IPS-18a (cell line): ENCODE measurements around the gene CCR8.
"Not testable (repeated sequence)": the region's sequence is repeated elsewhere in the genome, so short reads cannot be mapped to it uniquely, and the experiment has no call there.

ENCODE experiments used
- H3K27ac ChIP-seq: one replicate; pipeline ENCODE4 v1.5.1; 2013; ENCODE audit warnings: low read length
- H3K27me3 ChIP-seq: one replicate; pipeline ENCODE4 v1.6.1; 2013; ENCODE audit warnings: mild to moderate bottlenecking, low read length; ENCODE audit not compliant: control insufficient read depth, insufficient read depth
- H3K36me3 ChIP-seq: one replicate; pipeline ENCODE4 v1.6.1; 2013; ENCODE audit warnings: low read depth, low read length; ENCODE audit not compliant: control insufficient read depth
- H3K4me1 ChIP-seq: one replicate; pipeline ENCODE4 v1.6.1; 2013; ENCODE audit warnings: low read depth, low read length; ENCODE audit not compliant: control insufficient read depth
- H3K4me3 ChIP-seq: one replicate; pipeline ENCODE4 v1.5.1; 2013; ENCODE audit warnings: low read length
- H3K9ac ChIP-seq: one replicate; pipeline ENCODE4 v1.6.1; 2013; ENCODE audit warnings: mild to moderate bottlenecking, low read length, moderate library complexity
- H3K9me3 ChIP-seq: one replicate; pipeline ENCODE4 v1.6.1; 2013; ENCODE audit warnings: low read depth, low read length; ENCODE audit not compliant: control insufficient read depth

The CCR8 gene

DNA sequence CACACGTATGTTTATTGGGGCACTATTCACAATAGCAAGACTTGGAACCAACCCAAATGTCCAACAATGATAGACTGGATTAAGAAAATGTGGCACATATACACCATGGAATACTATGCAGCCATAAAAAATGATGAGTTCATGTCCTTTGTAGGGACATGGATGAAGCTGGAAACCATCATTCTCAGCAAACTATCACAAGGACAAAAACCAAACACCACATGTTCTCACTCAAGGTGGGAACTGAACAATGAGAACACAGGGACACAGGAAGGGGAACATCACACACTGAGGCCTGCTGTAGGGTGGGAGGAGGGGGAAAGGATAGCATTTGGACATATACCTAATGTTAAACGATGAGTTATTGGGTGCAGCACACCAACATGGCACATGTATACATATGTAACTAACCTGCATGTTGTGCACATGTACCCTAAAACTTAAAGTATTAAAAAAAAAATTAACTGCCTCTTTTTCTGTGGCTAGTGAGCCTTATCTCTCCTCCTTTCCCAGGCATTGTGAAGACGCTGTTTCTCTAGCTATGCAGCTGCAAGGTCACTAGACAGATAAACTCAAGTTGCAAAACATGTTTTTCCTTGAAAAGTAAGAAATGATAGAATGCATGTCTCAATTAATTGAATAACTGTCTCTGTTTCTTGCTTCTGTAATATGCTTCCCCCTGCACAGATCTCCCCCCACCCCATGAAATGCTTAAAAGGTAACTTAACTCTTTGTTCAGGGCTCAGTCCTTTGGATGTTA, 23.8 kb downstream of the CCR8 start:
- not testable (repeated sequence) for H3K36me3 ChIP-seq, H3K4me3 ChIP-seq, H3K9ac ChIP-seq, H3K27ac ChIP-seq, H3K9me3 ChIP-seq, H3K4me1 ChIP-seq, H3K27me3 ChIP-seq

GRCh38 chr3:39358333-39358732, 28.8 kb downstream of the CCR8 start:
- H3K27me3 ChIP-seq, result no peaks in the 10 kb centered on the region
- no peaks in the 10 kb centered on the region for H3K4me1 ChIP-seq
- H3K4me3 ChIP-seq, result no peak overlapping the region
- H3K9ac ChIP-seq, result no peak overlapping the region
- H3K27ac ChIP-seq, result no peak overlapping the region
- H3K9me3 ChIP-seq, result no peaks in the 10 kb centered on the region
- H3K36me3 ChIP-seq, result no peaks in the 10 kb centered on the region

DNA sequence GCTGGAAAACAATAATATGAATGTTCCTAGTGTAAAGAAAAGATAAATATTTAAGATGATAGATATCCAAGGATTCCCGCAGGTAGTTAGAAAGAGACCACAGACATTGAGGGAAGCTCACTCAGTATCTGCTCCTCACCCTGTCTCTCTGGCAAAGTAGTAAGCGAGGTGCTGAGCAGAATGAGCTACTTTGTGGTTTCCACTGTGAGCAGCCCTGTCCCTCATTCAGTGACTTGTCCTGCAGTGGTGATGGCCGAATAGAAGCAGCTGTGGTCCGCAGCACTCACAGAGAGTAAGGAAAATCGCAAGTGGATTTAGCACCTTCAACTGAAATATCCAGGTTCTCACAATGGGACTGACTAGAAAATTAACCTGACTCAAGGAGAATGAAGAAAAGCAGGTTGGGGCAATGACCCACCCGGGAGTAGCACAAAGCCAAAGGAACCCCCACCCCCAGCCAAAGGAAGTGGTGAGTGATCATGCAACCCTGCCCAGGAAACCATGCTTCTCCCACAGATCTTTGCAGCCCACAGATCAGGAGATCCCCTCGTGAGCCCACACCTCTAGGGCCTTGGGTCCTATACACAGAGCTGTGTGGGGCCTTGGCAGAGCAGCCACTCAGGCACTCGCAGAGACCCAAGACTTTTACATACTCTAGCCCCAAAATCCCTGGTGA, 31.9 kb downstream of the CCR8 start:
- Histone ChIP-seq H3K27ac (no peak overlapping the region), H3K9me3 (no peaks in the 10 kb centered on the region), H3K36me3 (no peaks in the 10 kb centered on the region), H3K27me3 (no peaks in the 10 kb centered on the region), H3K4me1 (no peaks in the 10 kb centered on the region), H3K4me3 (no peak overlapping the region), H3K9ac (no peak overlapping the region)

DNA sequence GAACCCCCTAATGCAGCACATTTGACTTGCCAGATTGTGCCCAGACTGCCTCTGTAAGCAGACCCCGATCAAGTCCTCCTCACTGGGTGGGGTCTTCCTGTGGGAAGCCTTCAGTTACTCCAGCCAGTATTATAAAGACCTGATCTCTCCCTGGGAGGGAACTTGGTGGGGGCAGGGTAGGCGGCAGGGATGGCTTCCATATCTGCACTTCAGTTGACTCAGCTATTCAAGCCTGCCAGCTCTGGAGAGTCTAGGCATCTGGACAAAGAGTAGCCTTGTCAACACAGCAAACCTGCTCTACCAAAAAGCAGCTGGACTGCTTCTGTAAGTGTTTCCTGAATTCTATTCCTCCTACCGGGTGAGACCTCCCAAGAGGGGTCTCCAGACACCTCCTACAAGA, 32.7 kb downstream of the CCR8 start:
- no peaks in the 10 kb centered on the region for H3K4me1 ChIP-seq
- H3K27ac ChIP-seq, result no peak overlapping the region
- no peaks in the 10 kb centered on the region for H3K27me3 ChIP-seq
- H3K9ac ChIP-seq, result no peak overlapping the region
- no peaks in the 10 kb centered on the region for H3K9me3 ChIP-seq
- H3K36me3 ChIP-seq, result no peaks in the 10 kb centered on the region
- H3K4me3 ChIP-seq, result no peak overlapping the region

- Histone ChIP-seq H3K27me3 (no peaks in the 10 kb centered on the region), H3K4me1 (no peaks in the 10 kb centered on the region), H3K27ac (no peak overlapping the region), H3K4me3 (no peak overlapping the region), H3K36me3 (no peaks in the 10 kb centered on the region), H3K9ac (no peak overlapping the region), H3K9me3 (no peaks in the 10 kb centered on the region)
Observed at GRCh38 chr3:39362812-39363211, 33.3 kb downstream of the CCR8 start.

DNA sequence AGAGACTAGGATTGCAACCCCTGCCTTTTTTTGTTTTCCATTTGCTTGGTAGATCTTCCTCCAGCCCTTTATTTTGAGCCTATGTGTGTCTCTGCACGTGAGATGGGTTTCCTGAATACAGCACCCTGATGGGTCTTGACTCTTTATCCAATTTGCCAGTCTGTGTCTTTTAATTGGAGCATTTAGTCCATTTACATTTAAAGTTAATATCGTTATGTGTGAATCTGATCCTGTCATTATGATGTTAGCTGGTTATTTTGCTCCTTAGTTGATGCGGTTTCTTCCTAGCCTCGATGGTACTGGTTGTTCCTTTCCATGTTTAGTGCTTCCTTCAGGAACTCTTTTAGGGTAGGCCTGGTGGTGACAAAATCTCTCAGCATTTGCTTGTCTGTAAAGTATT, 40.9 kb downstream of the CCR8 start:
- not testable (repeated sequence) for H3K9me3 ChIP-seq, H3K4me3 ChIP-seq, H3K9ac ChIP-seq, H3K27me3 ChIP-seq, H3K36me3 ChIP-seq, H3K27ac ChIP-seq, H3K4me1 ChIP-seq

DNA sequence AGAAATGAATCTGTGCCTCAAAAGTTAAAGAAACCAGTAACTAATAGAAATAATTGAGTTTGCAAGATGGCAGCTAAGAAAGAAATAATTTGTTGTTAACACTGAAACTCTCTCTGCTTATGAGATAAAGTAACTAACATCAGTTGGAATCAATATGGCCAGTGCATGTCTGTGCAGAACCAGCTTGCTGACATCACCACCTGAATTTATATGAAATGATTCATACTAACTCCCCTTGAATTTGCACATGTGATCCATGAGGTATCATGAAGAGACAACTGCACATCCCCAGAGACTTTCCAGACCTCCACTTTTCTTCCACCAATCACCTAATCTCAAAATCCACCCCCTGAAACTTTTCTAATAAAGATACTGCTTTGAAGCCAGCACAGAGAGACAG, 43.3 kb downstream of the CCR8 start:
- H3K27ac ChIP-seq, result no peak overlapping the region
- no peaks in the 10 kb centered on the region for H3K36me3 ChIP-seq
- no peaks in the 10 kb centered on the region for H3K9me3 ChIP-seq
- H3K4me3 ChIP-seq, result no peak overlapping the region
- peaks cover 11% of the 10 kb centered on the region for H3K4me1 ChIP-seq
- no peaks in the 10 kb centered on the region for H3K27me3 ChIP-seq
- H3K9ac ChIP-seq, result no peak overlapping the region

DNA sequence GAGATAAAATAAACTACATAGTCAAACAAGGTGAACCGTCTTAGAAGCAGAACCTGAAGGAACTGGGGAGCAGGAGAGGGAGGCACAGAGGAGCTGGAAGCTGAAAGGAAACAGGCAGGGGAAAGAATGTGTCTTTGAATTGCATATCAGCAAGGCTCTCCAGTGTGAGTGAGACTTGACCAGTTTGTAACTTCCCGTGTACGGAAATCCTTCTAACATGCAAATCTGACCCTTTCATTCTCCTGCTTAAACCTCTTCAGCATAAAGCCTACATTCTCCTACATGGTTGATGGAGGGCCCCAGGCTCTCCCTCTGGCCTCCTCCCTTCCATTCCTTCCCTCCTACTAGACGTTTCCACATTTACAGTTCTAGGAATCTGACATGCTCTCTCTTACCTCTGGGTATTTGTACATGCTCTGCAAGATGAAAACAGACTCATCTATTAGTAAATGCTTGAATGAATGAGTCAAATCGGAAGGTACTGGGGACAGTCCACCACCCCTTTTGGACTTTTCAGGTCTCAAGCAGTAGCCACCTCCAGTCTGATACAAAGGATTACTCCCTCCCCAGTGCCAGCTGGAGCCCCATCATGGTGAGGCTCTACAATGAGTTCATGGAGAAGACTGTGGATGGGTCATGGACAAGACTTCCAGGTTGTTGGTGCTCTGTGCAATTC, 47.6 kb downstream of the CCR8 start:
- Histone ChIP-seq H3K27ac (no peak overlapping the region), H3K9me3 (no peaks in the 10 kb centered on the region), H3K9ac (no peak overlapping the region), H3K4me3 (no peak overlapping the region), H3K4me1 (peaks cover 13% of the 10 kb centered on the region), H3K36me3 (no peaks in the 10 kb centered on the region), H3K27me3 (no peaks in the 10 kb centered on the region)

DNA sequence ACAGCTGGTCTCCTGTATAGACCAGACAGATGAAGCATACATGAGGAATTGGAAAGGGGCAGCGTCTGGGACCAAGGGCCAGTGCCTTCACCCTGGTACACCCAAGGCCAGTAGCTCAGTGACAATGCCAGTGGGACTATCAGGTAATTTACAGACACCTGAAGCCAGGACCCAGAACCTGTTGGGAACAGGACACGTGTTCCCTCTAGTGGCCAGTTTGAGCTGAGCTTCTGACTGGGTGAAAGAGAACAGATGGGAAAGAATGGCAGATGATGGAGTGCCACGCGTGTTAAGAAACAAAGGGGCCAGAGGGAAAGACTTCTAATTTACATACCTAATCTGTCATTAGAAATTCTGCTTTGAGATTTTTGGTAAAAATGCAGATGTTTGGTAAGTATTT, 48.6 kb downstream of the CCR8 start:
- H3K9ac ChIP-seq, result no peak overlapping the region
- no peaks in the 10 kb centered on the region for H3K27me3 ChIP-seq
- H3K36me3 ChIP-seq, result no peaks in the 10 kb centered on the region
- H3K4me3 ChIP-seq, result no peak overlapping the region
- no peak overlapping the region for H3K27ac ChIP-seq
- no peaks in the 10 kb centered on the region for H3K9me3 ChIP-seq
- peaks cover 13% of the 10 kb centered on the region for H3K4me1 ChIP-seq

GRCh38 chr3:39378957-39379777, 49.7 kb downstream of the CCR8 start:
- Histone ChIP-seq H3K36me3 (no peaks in the 10 kb centered on the region), H3K9ac (no peak overlapping the region), H3K27ac (no peak overlapping the region)

GRCh38 chr3:39379778-39380155, 50.3 kb downstream of the CCR8 start:
- H3K4me1 ChIP-seq, result peaks cover 14% of the 10 kb centered on the region
- no peaks in the 10 kb centered on the region for H3K9me3 ChIP-seq
- no peak overlapping the region for H3K9ac ChIP-seq
- H3K27me3 ChIP-seq, result no peaks in the 10 kb centered on the region
- no peak overlapping the region for H3K4me3 ChIP-seq
- H3K36me3 ChIP-seq, result no peaks in the 10 kb centered on the region
- no peak overlapping the region for H3K27ac ChIP-seq

More at GRCh38 chr3:39378957-39379777, 49.7 kb downstream of the CCR8 start:
- Histone ChIP-seq H3K9me3 (no peaks in the 10 kb centered on the region), H3K4me3 (no peak overlapping the region), H3K27me3 (no peaks in the 10 kb centered on the region), H3K4me1 (peaks cover 13% of the 10 kb centered on the region)
